ENCODE results near the gene PRR15L.
"Not testable (repeated sequence)": the region's sequence is repeated elsewhere in the genome, so short reads cannot be mapped to it uniquely, and the experiment has no call there.

The PRR15L gene

GRCh38 chr17:47956791-47957590 is 692 bp downstream of the PRR15L start:
- peak; percentile 15 for DNase-seq

GRCh38 chr17:47955497-47956461 is 1.9 kb downstream of the PRR15L start:
- DNase-seq = no peak

- DNase-seq = no peak
These were observed 3.8 kb downstream of the PRR15L start for GRCh38 chr17:47953909-47954308.

GRCh38 chr17:47952171-47953021 is 5.3 kb downstream of the PRR15L start:
- no peak for DNase-seq

GRCh38 chr17:47950448-47950847 is 7.2 kb downstream of the PRR15L start:
- no peak for DNase-seq

- DNase-seq = no peak
These were observed 7.7 kb downstream of the PRR15L start for GRCh38 chr17:47949946-47950345.

GRCh38 chr17:47949197-47949759 is 8.4 kb downstream of the PRR15L start:
- DNase-seq = peak; percentile 85

GRCh38 chr17:47948706-47949196 is 8.9 kb downstream of the PRR15L start:
- no peak for DNase-seq

- DNase-seq = peak; percentile 77
These were observed 10.7 kb downstream of the PRR15L start for GRCh38 chr17:47946929-47947397.

GRCh38 chr17:47946516-47946915 is 11.2 kb downstream of the PRR15L start:
- DNase-seq = no peak

GRCh38 chr17:47945529-47946508 is 11.9 kb downstream of the PRR15L start:
- no peak for DNase-seq

- no peak for DNase-seq
These were observed 12.6 kb downstream of the PRR15L start for GRCh38 chr17:47945080-47945479.

- DNase-seq = no peak
These were observed 15.1 kb downstream of the PRR15L start for GRCh38 chr17:47942568-47942967.

GRCh38 chr17:47942096-47942510 is 15.6 kb downstream of the PRR15L start:
- DNase-seq = no peak

- peak; percentile 97 for DNase-seq
These were observed 16.2 kb downstream of the PRR15L start, which contains the start of gene PNPO for GRCh38 chr17:47941246-47942095. PNPO (plus strand) TSS chr17:47941571; CDS start chr17:47941676, 105 bp downstream.

- no peak for DNase-seq
These were observed 19.7 kb downstream of the PRR15L start for GRCh38 chr17:47937941-47938340.

- DNase-seq = peak; percentile 74
These were observed 21.7 kb downstream of the PRR15L start for GRCh38 chr17:47935961-47936360.

- not testable (repeated sequence) for DNase-seq
These were observed 22.2 kb downstream of the PRR15L start for GRCh38 chr17:47935468-47935867.

- DNase-seq = peak; percentile 27
These were observed 22.8 kb downstream of the PRR15L start for GRCh38 chr17:47934856-47935255.

- DNase-seq = no peak
These were observed 25.8 kb downstream of the PRR15L start for GRCh38 chr17:47931848-47932247.

All from fibroblast of upper back skin (primary cell).